K562 (cell line): ENCODE measurements around the gene KRT25. TPM values are rescaled to one million over a fixed set of nuclear protein-coding genes. Genes with fewer than 3 reads are reported as not detected.

Experiments
- ATAC-seq: fragments of 200-7000 bp; cut with Tn5 transposase; 3 replicates; pipeline ENCODE4 v1.9.1; 2020; ENCODE audit warnings: moderate library complexity
- BruUV-seq: library from RNA; stranded (reverse); fragments of 400-500 nt; replicated peaks from 2 replicates; lab custom pipeline; 2021; lab: Mats Ljungman, UMichigan
- CTCF ChIA-PET: fragments of 300-600 bp; formaldehyde crosslinking; extraction: SDS; loops from one replicate; lab custom pipeline; 2021; ENCODE audit warnings: low intra/inter-chr PET ratio; lab: Yijun Ruan, JAX
- POLR2A ChIA-PET: fragments of 300-600, 350-650 bp; sonication (Branson Sonifier 250); formaldehyde crosslinking; extraction: SDS; loops from one replicate; lab custom pipeline; 2021; ENCODE audit warnings: antibody characterized with exemption, inconsistent platforms; lab: Yijun Ruan, JAX
- DNase-seq, 4 experiments: peaks; one replicate each; pipeline versions ENCODE4 v3.0.0 to v3.0.0-alpha.2; 2011 to 2018; ENCODE audit warnings: low spot score in 3 of 4, mixed read lengths in 3 of 4; ENCODE audit errors: extremely low read depth in 1 of 4
- FAIRE-seq: peaks from 2 replicates; lab custom pipeline; 2011; peaks lifted over from hg19 to GRCh38; lab: Jason Lieb, UNC
- H2AFZ ChIP-seq: 2 replicates; pipeline ENCODE4 v1.6.0; 2011; ENCODE audit warnings: low read depth, low read length, control low read depth, inconsistent platforms
- H3K27ac ChIP-seq: fragments of 200-600 bp; 3 replicates; pipeline ENCODE4 v1.8.0; 2011; ENCODE audit warnings: low read depth, mild to moderate bottlenecking, control low read depth, inconsistent platforms, low read length, moderate library complexity, mixed read lengths; ENCODE audit errors: extremely low read depth
- H3K27me3 ChIP-seq, 2 experiments: fragments of 300-600 bp in 1 of 2; 2 replicates in 1 of 2; 3 replicates in 1 of 2; pipeline versions ENCODE4 v1.6.0 to v1.8.0; 2011; ENCODE audit warnings: inconsistent platforms in 2 of 2, low read length in 2 of 2, mild to moderate bottlenecking in 1 of 2, mixed read lengths in 1 of 2, moderate library complexity in 1 of 2; ENCODE audit not compliant: control insufficient read depth in 2 of 2, insufficient read depth in 2 of 2
- H3K36me3 ChIP-seq: fragments of 300-600 bp; 3 replicates; pipeline ENCODE4 v1.8.0; 2011; ENCODE audit warnings: mild to moderate bottlenecking, low read length, inconsistent platforms; ENCODE audit not compliant: control insufficient read depth, insufficient read depth
- H3K4me1 ChIP-seq, 2 experiments: fragments of 200-600 bp in 1 of 2; replicated peaks in 1 of 2; 2 replicates in 1 of 2; 3 replicates in 1 of 2; pipeline versions ENCODE4 v1.5.1 to v1.8.0; 2011; ENCODE audit warnings: inconsistent platforms in 2 of 2, low read length in 2 of 2, mild to moderate bottlenecking in 1 of 2, mixed read lengths in 1 of 2, moderate library complexity in 1 of 2; ENCODE audit not compliant: control insufficient read depth in 2 of 2, insufficient read depth in 2 of 2
- H3K4me2 ChIP-seq: 2 replicates; pipeline ENCODE4 v1.6.1; 2011; ENCODE audit warnings: low read length, control low read depth, inconsistent platforms, mixed read lengths; ENCODE audit not compliant: insufficient read depth
- H3K4me3 ChIP-seq: fragments of 200-600 bp; sonication (generic), shearing (Covaris generic); 2 replicates; pipeline ENCODE4 v1.5.1; 2016; ENCODE audit warnings: control low read depth, inconsistent platforms
- H3K79me2 ChIP-seq: fragments of 200-600 bp; 3 replicates; pipeline ENCODE4 v1.8.0; 2011; ENCODE audit warnings: low read length, inconsistent platforms; ENCODE audit not compliant: control insufficient read depth, insufficient read depth
- H3K9ac ChIP-seq, 2 experiments: 2 replicates each; pipeline versions ENCODE4 v1.6.0 to v1.6.1; 2011; ENCODE audit warnings: low read depth in 2 of 2, low read length in 2 of 2, control low read depth in 1 of 2, inconsistent platforms in 1 of 2, mild to moderate bottlenecking in 1 of 2, mixed read lengths in 1 of 2; ENCODE audit not compliant: insufficient read depth in 1 of 2
- H3K9me1 ChIP-seq: one replicate; pipeline ENCODE4 v1.6.0; 2011; ENCODE audit warnings: inconsistent platforms, mild to moderate bottlenecking, low read length, moderate library complexity; ENCODE audit not compliant: control insufficient read depth, insufficient read depth
- H3K9me3 ChIP-seq: replicated peaks from 2 replicates; pipeline ENCODE4 v1.5.1; 2011; ENCODE audit warnings: low read depth, low read length, inconsistent platforms; ENCODE audit not compliant: control insufficient read depth, insufficient read depth
- H4K20me1 ChIP-seq: replicated peaks from 2 replicates; pipeline ENCODE4 v1.6.1; 2011; ENCODE audit warnings: low read length, inconsistent platforms, mixed read lengths; ENCODE audit not compliant: control insufficient read depth, insufficient read depth
- BACH1 ChIP-seq: fragments of 200-800 bp; sonication (Bioruptor generic); IDR thresholded peaks from 2 replicates; pipeline ENCODE4 v1.6.1; 2016; ENCODE audit warnings: missing genetic modification characterization, missing compliant biosample characterization
- CBX3 ChIP-seq, 2 experiments: IDR thresholded peaks; 1 replicate in 1 of 2; 2 replicates in 1 of 2; pipeline ENCODE4 v1.6.1; 2012; ENCODE audit warnings: inconsistent platforms in 2 of 2, low read length in 2 of 2, borderline replicate concordance in 1 of 2, control low read depth in 1 of 2
- CBX5 ChIP-seq: IDR thresholded peaks from 2 replicates; pipeline ENCODE4 v1.6.1; 2014; ENCODE audit warnings: low read depth, borderline replicate concordance
- FOXK1 ChIP-seq: sonication (generic); formaldehyde crosslinking; IDR thresholded peaks from 2 replicates; pipeline ENCODE4 v1.8.0; 2022; ENCODE audit warnings: missing genetic modification reagents, mild to moderate bottlenecking, borderline replicate concordance
- FOXM1 ChIP-seq, 2 experiments: fragments of 450-650 bp in 1 of 2; sonication (generic) in 1 of 2; formaldehyde crosslinking in 1 of 2; IDR thresholded peaks; 2 replicates each; pipeline versions ENCODE4 v1.6.1 to v1.9.0; 2017 to 2022; ENCODE audit warnings: low read depth in 2 of 2, mild to moderate bottlenecking in 2 of 2, missing genetic modification reagents in 1 of 2, moderate library complexity in 1 of 2
- MAFG ChIP-seq: fragments of 450-650 bp; conservative IDR thresholded peaks from 2 replicates; pipeline ENCODE4 v1.6.1; 2016; ENCODE audit warnings: missing genetic modification characterization, missing compliant biosample characterization
- MYC ChIP-seq, 2 experiments: fragments of 250-450 bp in 1 of 2; sonication (Bioruptor Pico) in 1 of 2; IDR thresholded peaks; 2 replicates each; pipeline versions ENCODE4 v1.5.1 to v1.6.1; 2012 to 2021; ENCODE audit warnings: low read depth in 2 of 2, borderline replicate concordance in 1 of 2, improper control_type of control experiment in 1 of 2, low read length in 1 of 2, mild to moderate bottlenecking in 1 of 2, moderate library complexity in 1 of 2
- SMARCC2 ChIP-seq: fragments of 450-650 bp; IDR thresholded peaks from 2 replicates; pipeline ENCODE4 v1.6.1; 2017; ENCODE audit warnings: antibody characterized with exemption, moderate library complexity, mild to moderate bottlenecking, low read depth
- TRIM28 ChIP-seq: fragments of 450-650 bp; IDR thresholded peaks from 2 replicates; pipeline ENCODE4 v1.6.1; 2017
- WGBS: fragments of 100-300 bp; shearing (Covaris generic); methylation state at CpG from one replicate; pipeline ENCODE4 v1.1.6; 2016; ENCODE audit warnings: low coverage, mixed read lengths; ENCODE audit not compliant: insufficient coverage; ENCODE audit errors: missing lambda C conversion rate; 5-methylcytosine and 5-hydroxymethylcytosine counted together
- in situ Hi-C: fragments of 300-500 bp; cut with MboI; formaldehyde crosslinking; loops from 4 replicates; pipeline ENCODE4 v1.15.0; 2018; ENCODE audit warnings: inconsistent platforms, mixed read lengths
- intact Hi-C: fragments of 100-400 bp; cut with micrococcal nuclease; formaldehyde crosslinking; loops from 2 replicates; pipeline ENCODE4 v1.14.2; 2022
- polyA plus RNA-seq, 8 experiments: library from polyadenylated mRNA; depleted of rRNA in 4 of 8; stranded (reverse) in 5 of 8; unstranded in 3 of 8; fragments of >200 nt; fragmentation: Nextera tagmentation in 2 of 8; fragmentation: Illumina TruSeq in 1 of 8; extraction: Ambion mirVana in 2 of 8; extraction: Trizol in 1 of 8; gene quantifications; 2 replicates each; pipeline versions ENCODE4 v1.2.1 to v1.2.3, GENCODE V29; 2011 to 2014; ENCODE audit warnings: inconsistent platforms in 1 of 8, missing spikeins in 1 of 8
- total RNA-seq, 7 experiments: library from RNA; depleted of rRNA in 6 of 7; stranded (reverse); fragments of >200 nt in 6 of 7; fragmentation: Illumina TruSeq in 2 of 7; extraction: Trizol in 2 of 7; gene quantifications; 2 replicates each; pipeline versions ENCODE4 v1.2.1 to v1.2.3, GENCODE V29; 2011 to 2021; ENCODE audit warnings: low replicate concordance in 1 of 7
- TF ChIP-seq, protein P1 (sequence below), 2 experiments: fragments of 150-350 bp in 1 of 2; IDR thresholded peaks; 2 replicates each; pipeline ENCODE4 v1.6.1; 2012 to 2016; ENCODE audit warnings: low read depth in 2 of 2, low read length in 2 of 2, mild to moderate bottlenecking in 1 of 2, moderate library complexity in 1 of 2

The KRT25 gene
- total and polyA plus RNA-seq, 9 of the 15 experiments (the other 6 are each of a cell fraction or from before 2014, with no cell fraction given) = not detected

DNA sequence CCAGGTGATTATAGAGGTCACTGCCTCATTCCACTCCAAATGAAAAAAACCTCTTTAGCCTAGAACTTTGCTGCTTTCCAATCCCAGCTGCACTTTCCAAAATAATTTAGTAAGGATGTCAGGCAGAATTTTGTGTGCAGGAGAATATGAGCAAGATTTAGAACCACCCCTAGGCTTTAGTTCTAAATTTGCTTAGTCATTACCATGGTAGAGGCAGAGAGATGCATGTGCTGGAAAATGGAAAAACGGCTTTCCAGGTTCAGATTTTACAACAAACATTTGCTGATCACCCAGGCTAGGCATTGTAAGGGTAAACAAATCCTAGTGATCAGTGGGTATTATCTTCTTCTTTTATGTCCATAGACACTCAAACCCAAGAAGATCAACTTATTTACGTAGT lies 10.5 kb upstream of the KRT25 start:
- Histone ChIP-seq H4K20me1 (no peaks in the 10 kb centered on the region), H3K36me3 (no peaks in the 10 kb centered on the region), H3K9me1 (no peaks in the 10 kb centered on the region), H3K27me3 (no peaks in the 10 kb centered on the region; a peak in 1 of 5 replicates), H3K4me3 (no peak overlapping the region), H3K27ac (no peak overlapping the region), H3K79me2 (no peaks in the 10 kb centered on the region), H3K4me2 (no peak overlapping the region), H3K9me3 (no peaks in the 10 kb centered on the region; the same call in 1 of the 2 replicates), H3K4me1 (no peaks in the 10 kb centered on the region), H3K9ac (no peak overlapping the region), H2AFZ (no peak overlapping the region)
- 2% methylated on average over 2 of the region's 2 CpGs for WGBS
- CTCF ChIA-PET = no interaction called here
- intact Hi-C loops (no loop called here), in situ Hi-C loops (no loop called here)
- no TSS peak for BruUV-seq
- DNase-seq (no peak), FAIRE-seq (peak; percentile 35), ATAC-seq (no peak)
- POLR2A ChIA-PET = no interaction called here
- no peak for TF ChIP-seq BACH1 (tag)
- no peak for TF ChIP-seq FOXM1 (IDR thresholded peaks at IDR 0.05; ENCODE audit: low read depth)
- no peak for TF ChIP-seq FOXM1 (CRISPR knock-in tag; IDR thresholded peaks at IDR 0.05; ENCODE audit: low read depth)
- peak; percentile 31 for TF ChIP-seq MAFG
- TF ChIP-seq FOXK1 = no peak

DNA sequence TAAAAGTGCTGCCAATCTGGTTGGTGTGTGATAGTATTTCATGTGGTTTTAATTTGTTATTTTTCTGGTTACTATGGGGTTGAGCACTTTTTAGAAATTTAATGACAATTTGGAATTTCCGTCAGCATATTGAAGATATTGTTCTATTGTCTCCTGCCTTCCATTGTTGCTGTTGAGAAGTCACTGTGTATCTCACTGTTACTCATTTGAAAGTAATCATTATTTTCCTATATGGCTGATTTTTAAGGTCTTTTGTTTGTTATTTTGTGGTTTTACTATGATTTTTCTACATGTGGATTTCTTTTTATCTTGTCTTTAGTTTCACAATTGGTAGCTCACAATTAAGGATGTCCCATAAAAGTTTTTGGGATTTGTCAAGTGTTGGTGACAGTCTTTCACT lies 8.6 kb upstream of the KRT25 start:
- Histone ChIP-seq H3K27ac (no peak overlapping the region), H3K36me3 (no peaks in the 10 kb centered on the region), H3K4me1 (no peaks in the 10 kb centered on the region), H3K4me2 (no peak overlapping the region), H3K9ac (no peak overlapping the region), H4K20me1 (no peaks in the 10 kb centered on the region), H3K79me2 (no peaks in the 10 kb centered on the region), H3K9me1 (no peaks in the 10 kb centered on the region), H3K4me3 (no peak overlapping the region), H2AFZ (no peak overlapping the region), H3K9me3 (no peaks in the 10 kb centered on the region; the same call in 1 of the 2 replicates), H3K27me3 (no peaks in the 10 kb centered on the region)
- BruUV-seq = no TSS peak
- 7% methylated on average over 1 of the region's 1 CpG for WGBS
- in situ Hi-C loops = no loop called here
- FAIRE-seq (peak; percentile 19), ATAC-seq (no peak), DNase-seq (no peak)
- POLR2A ChIA-PET = no interaction called here
- CTCF ChIA-PET = no interaction called here
- intact Hi-C loops = no loop called here
- TF ChIP-seq CBX3 (IDR thresholded peaks at IDR 0.05; ENCODE audit: borderline replicate concordance in 1 of 2, low read length in 2 of 2) (peak in 1 of 2 experiments; percentile 85; a peak in 2 of 3 replicates), MYC (IDR thresholded peaks at IDR 0.05; ENCODE audit: low read depth, low read length) (no peak), MYC (CRISPR knock-in tag; IDR thresholded peaks at IDR 0.05; ENCODE audit: borderline replicate concordance, low read depth) (no peak), CBX5 (peak; percentile 80; the same call in 1 of the 2 replicates), TRIM28 (peak; percentile 76; the same call in 1 of the 2 replicates), SMARCC2 (no peak)
- TF ChIP-seq, protein P1, sequence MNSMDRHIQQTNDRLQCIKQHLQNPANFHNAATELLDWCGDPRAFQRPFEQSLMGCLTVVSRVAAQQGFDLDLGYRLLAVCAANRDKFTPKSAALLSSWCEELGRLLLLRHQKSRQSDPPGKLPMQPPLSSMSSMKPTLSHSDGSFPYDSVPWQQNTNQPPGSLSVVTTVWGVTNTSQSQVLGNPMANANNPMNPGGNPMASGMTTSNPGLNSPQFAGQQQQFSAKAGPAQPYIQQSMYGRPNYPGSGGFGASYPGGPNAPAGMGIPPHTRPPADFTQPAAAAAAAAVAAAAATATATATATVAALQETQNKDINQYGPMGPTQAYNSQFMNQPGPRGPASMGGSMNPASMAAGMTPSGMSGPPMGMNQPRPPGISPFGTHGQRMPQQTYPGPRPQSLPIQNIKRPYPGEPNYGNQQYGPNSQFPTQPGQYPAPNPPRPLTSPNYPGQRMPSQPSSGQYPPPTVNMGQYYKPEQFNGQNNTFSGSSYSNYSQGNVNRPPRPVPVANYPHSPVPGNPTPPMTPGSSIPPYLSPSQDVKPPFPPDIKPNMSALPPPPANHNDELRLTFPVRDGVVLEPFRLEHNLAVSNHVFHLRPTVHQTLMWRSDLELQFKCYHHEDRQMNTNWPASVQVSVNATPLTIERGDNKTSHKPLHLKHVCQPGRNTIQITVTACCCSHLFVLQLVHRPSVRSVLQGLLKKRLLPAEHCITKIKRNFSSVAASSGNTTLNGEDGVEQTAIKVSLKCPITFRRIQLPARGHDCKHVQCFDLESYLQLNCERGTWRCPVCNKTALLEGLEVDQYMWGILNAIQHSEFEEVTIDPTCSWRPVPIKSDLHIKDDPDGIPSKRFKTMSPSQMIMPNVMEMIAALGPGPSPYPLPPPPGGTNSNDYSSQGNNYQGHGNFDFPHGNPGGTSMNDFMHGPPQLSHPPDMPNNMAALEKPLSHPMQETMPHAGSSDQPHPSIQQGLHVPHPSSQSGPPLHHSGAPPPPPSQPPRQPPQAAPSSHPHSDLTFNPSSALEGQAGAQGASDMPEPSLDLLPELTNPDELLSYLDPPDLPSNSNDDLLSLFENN (IDR thresholded peaks at IDR 0.05; ENCODE audit: low read depth in 2 of 2, low read length in 2 of 2) = no peak
